Mammary epithelial cell (primary cell): ENCODE data around the gene LIN7B.

Experiments
- CTCF ChIP-seq, 2 donors: IDR thresholded peaks in 1 of 2; conservative IDR thresholded peaks in 1 of 2; 2 replicates each; pipeline ENCODE4 v1.5.1; 2011 to 2012; ENCODE audit warnings: inconsistent platforms in 2 of 2, low read length in 2 of 2, mild to moderate bottlenecking in 2 of 2, control low read depth in 1 of 2, low read depth in 1 of 2; ENCODE audit not compliant: insufficient read depth in 1 of 2; ENCODE audit errors: extremely low read depth in 1 of 2
- EZH2 ChIP-seq: IDR thresholded peaks from 2 replicates; pipeline ENCODE4 v1.6.1; 2012; ENCODE audit warnings: low read length, inconsistent platforms, borderline replicate concordance

- TF ChIP-seq EZH2 (no peak), CTCF (conservative IDR thresholded peaks at IDR 0.05 in 1 of 2, IDR thresholded peaks at IDR 0.05 in 1 of 2; ENCODE audit: extremely low read depth in 1 of 2, insufficient read depth in 1 of 2, low read depth in 1 of 2, low read length in 2 of 2) (no peak)
Observed at GRCh38 chr19:49117677-49118564, 3.8 kb downstream of the LIN7B start.
